A673 (cell line): ENCODE measurements around the gene GNG4.

Experiments
- EZH2 ChIP-seq: fragments of 200-600 bp; sonication (generic); IDR thresholded peaks from 2 replicates; pipeline ENCODE4 v1.6.1; 2017; ENCODE audit warnings: borderline replicate concordance, low read depth, mild to moderate bottlenecking, mixed read lengths, antibody characterized with exemption, low read length; ENCODE audit not compliant: poor library complexity, severe bottlenecking
- TF ChIP-seq, protein P1 (sequence below): fragments of 300-800, 200-600 bp; sonication (generic); conservative IDR thresholded peaks from 2 replicates; pipeline ENCODE4 v1.5.1; 2017; ENCODE audit warnings: low read depth, mild to moderate bottlenecking, antibody characterized with exemption, low read length, moderate library complexity, mixed read lengths

DNA sequence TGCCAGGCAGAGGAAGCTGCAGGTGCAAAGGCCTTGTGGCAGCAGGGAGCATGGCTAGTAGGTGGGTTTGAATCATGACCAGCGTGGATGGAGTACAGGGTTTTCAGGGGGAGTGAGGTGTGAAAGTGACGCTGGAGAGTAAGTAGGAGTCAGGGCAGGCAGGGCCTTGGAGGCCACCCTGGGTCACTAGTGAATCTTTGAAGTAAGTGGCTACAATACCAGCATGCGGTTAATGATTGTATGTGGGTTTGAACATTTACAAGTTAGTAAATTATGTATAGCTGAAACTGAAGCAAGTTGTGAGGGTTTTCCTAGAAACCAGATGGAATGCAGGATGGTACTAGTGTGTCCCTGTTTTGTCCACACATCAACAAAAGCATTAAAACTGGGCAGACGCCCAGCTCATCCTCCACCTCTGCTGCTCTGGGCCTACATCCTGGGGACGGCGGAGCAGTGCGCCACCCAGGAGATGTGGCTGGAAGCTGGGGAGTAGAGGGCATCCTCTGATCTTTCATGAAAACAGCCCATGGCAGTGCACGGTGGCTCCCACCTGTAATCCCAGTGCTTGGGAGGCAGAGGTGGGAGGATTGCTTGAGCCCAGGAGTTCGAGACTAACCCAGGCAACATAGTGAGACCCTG, 104.2 kb downstream of the GNG4 start:
- TF ChIP-seq, protein P1, sequence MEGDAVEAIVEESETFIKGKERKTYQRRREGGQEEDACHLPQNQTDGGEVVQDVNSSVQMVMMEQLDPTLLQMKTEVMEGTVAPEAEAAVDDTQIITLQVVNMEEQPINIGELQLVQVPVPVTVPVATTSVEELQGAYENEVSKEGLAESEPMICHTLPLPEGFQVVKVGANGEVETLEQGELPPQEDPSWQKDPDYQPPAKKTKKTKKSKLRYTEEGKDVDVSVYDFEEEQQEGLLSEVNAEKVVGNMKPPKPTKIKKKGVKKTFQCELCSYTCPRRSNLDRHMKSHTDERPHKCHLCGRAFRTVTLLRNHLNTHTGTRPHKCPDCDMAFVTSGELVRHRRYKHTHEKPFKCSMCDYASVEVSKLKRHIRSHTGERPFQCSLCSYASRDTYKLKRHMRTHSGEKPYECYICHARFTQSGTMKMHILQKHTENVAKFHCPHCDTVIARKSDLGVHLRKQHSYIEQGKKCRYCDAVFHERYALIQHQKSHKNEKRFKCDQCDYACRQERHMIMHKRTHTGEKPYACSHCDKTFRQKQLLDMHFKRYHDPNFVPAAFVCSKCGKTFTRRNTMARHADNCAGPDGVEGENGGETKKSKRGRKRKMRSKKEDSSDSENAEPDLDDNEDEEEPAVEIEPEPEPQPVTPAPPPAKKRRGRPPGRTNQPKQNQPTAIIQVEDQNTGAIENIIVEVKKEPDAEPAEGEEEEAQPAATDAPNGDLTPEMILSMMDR, result no peak
- TF ChIP-seq EZH2, result no peak
